Loucy (cell line): ENCODE measurements around the gene OR12D3.

Source experiments
- H2AFZ ChIP-seq: fragments of 200-600 bp; sonication (generic); 2 replicates; pipeline ENCODE4 v1.6.0; 2016; ENCODE audit warnings: antibody characterized with exemption, mild to moderate bottlenecking, low read length, moderate library complexity
- H3F3A ChIP-seq: fragments of 200-600 bp; 2 replicates; pipeline ENCODE4 v1.6.0; 2016; ENCODE audit warnings: antibody characterized with exemption, low read depth, mild to moderate bottlenecking
- H3K27me3 ChIP-seq: fragments of 200-600 bp; sonication (generic); 2 replicates; pipeline ENCODE4 v1.6.1; 2014; ENCODE audit warnings: low read length, mild to moderate bottlenecking; ENCODE audit not compliant: insufficient read depth, poor library complexity, severe bottlenecking
- H3K36me3 ChIP-seq: fragments of 200-600 bp; sonication (generic); 2 replicates; pipeline ENCODE4 v1.6.1; 2016; ENCODE audit warnings: low read length; ENCODE audit not compliant: insufficient read depth
- H3K4me1 ChIP-seq: fragments of 200-600 bp; sonication (generic); 2 replicates; pipeline ENCODE4 v1.5.1; 2014; ENCODE audit warnings: low read length, mild to moderate bottlenecking; ENCODE audit not compliant: insufficient read depth, poor library complexity, severe bottlenecking
- H3K4me2 ChIP-seq: fragments of 200-600 bp; sonication (generic); 2 replicates; pipeline ENCODE4 v1.6.0; 2014; ENCODE audit warnings: antibody characterized with exemption, low read length, low read depth, mild to moderate bottlenecking; ENCODE audit not compliant: poor library complexity, severe bottlenecking
- H3K4me3 ChIP-seq: fragments of 200-600 bp; sonication (generic); 2 replicates; pipeline ENCODE4 v1.5.1; 2014; ENCODE audit warnings: low read length, mild to moderate bottlenecking, mixed read lengths; ENCODE audit not compliant: poor library complexity, severe bottlenecking
- H3K79me2 ChIP-seq: fragments of 200-600 bp; sonication (generic); 2 replicates; pipeline ENCODE4 v1.6.1; 2014; ENCODE audit warnings: low read length; ENCODE audit not compliant: insufficient read depth
- H3K9ac ChIP-seq: fragments of 200-600 bp; sonication (generic); 2 replicates; pipeline ENCODE4 v1.6.0; 2014; ENCODE audit warnings: mild to moderate bottlenecking, low read depth, low read length, moderate library complexity; ENCODE audit not compliant: poor library complexity, severe bottlenecking
- H3K9me2 ChIP-seq: fragments of 200-600 bp; sonication (generic); replicated peaks from 2 replicates; pipeline ENCODE4 v1.6.1; 2016; ENCODE audit warnings: low read depth, low read length, mixed read lengths
- H3K9me3 ChIP-seq: fragments of 200-600 bp; sonication (generic); 2 replicates; pipeline ENCODE4 v1.6.1; 2014; ENCODE audit warnings: mild to moderate bottlenecking, antibody characterized with exemption, low read length, low read depth; ENCODE audit not compliant: insufficient read depth
- H4K20me1 ChIP-seq: fragments of 200-600 bp; sonication (generic); 2 replicates; pipeline ENCODE4 v1.6.0; 2014; ENCODE audit warnings: antibody characterized with exemption, low read length, mild to moderate bottlenecking; ENCODE audit not compliant: insufficient read depth, poor library complexity, severe bottlenecking
- EZH2phosphoT487 ChIP-seq: fragments of 200-600 bp; IDR thresholded peaks from 2 replicates; pipeline ENCODE4 v1.6.1; 2018; ENCODE audit warnings: antibody characterized with exemption, mild to moderate bottlenecking, moderate library complexity, borderline replicate concordance
- TF ChIP-seq, protein P1 (sequence below): fragments of 200-600 bp; sonication (generic); conservative IDR thresholded peaks from 2 replicates; pipeline ENCODE4 v1.5.1; 2014; ENCODE audit warnings: mild to moderate bottlenecking, antibody characterized with exemption, low read length

Gene OR12D3, protein sequence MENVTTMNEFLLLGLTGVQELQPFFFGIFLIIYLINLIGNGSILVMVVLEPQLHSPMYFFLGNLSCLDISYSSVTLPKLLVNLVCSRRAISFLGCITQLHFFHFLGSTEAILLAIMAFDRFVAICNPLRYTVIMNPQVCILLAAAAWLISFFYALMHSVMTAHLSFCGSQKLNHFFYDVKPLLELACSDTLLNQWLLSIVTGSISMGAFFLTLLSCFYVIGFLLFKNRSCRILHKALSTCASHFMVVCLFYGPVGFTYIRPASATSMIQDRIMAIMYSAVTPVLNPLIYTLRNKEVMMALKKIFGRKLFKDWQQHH

DNA sequence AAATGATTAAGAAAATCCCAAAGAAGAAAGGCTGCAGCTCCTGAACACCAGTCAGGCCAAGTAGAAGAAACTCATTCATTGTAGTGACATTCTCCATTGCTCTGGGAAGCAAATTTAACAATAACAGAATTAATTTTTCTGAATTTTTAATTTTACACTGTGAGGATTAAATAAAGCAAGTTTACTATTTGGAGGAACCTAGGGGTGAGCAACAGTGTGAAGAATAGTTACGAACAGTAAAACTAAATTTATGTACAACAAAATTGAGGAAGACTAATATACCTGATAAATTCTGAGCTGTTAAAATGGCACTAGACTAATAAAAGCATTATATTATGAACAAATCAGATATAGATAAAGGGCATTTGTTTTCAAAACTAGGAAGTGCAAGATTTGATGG is at the start of gene OR12D3:
OR12D3 (minus strand) TSS at position 101 of the 400 bp plus-strand sequence; CDS start at position 97, 4 bp downstream.
- no peaks in the 10 kb centered on the region for H3F3A ChIP-seq
- H3K4me2 ChIP-seq = no peak within 1 kb of the TSS
- no peaks in the 10 kb centered on the region for H3K4me1 ChIP-seq
- H3K27me3 ChIP-seq = no peaks in the 10 kb centered on the region
- no peaks in the 10 kb centered on the region for H4K20me1 ChIP-seq
- no peaks in the 10 kb centered on the region for H3K9me2 ChIP-seq
- no peaks in the 10 kb centered on the region for H3K79me2 ChIP-seq
- no peak within 1 kb of the TSS for H3K9ac ChIP-seq
- H3K36me3 ChIP-seq = no peaks in the 10 kb centered on the region
- no peak within 1 kb of the TSS for H3K4me3 ChIP-seq
- TF ChIP-seq, protein P1, sequence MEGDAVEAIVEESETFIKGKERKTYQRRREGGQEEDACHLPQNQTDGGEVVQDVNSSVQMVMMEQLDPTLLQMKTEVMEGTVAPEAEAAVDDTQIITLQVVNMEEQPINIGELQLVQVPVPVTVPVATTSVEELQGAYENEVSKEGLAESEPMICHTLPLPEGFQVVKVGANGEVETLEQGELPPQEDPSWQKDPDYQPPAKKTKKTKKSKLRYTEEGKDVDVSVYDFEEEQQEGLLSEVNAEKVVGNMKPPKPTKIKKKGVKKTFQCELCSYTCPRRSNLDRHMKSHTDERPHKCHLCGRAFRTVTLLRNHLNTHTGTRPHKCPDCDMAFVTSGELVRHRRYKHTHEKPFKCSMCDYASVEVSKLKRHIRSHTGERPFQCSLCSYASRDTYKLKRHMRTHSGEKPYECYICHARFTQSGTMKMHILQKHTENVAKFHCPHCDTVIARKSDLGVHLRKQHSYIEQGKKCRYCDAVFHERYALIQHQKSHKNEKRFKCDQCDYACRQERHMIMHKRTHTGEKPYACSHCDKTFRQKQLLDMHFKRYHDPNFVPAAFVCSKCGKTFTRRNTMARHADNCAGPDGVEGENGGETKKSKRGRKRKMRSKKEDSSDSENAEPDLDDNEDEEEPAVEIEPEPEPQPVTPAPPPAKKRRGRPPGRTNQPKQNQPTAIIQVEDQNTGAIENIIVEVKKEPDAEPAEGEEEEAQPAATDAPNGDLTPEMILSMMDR = no peak
- TF ChIP-seq EZH2phosphoT487 = no peak
- no peaks in the 10 kb centered on the region for H3K9me3 ChIP-seq
- no peak within 1 kb of the TSS for H2AFZ ChIP-seq

DNA sequence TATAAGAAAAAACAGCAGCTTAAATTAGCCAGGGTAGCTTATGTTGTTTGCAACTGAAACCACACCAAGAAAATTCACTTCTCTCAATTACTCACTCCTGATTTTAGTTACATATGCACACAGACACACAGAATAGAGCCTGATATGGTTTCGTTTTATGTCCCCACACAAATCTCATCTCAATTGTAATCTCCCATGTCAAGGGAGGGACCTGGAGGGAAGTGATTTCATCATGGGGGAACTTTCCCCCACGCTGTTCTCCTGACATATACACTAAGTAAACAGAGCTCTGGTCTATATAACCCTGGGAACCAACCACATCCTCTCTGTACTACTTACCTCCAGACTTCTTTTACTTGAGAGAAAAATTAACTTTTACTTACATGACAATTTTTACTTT is 49.5 kb upstream of the OR12D3 start:
- Histone ChIP-seq H2AFZ (no peak overlapping the region), H3K4me2 (no peak overlapping the region), H3K9me2 (no peaks in the 10 kb centered on the region), H3K4me3 (no peak overlapping the region), H3F3A (no peaks in the 10 kb centered on the region), H3K79me2 (no peaks in the 10 kb centered on the region), H3K27me3 (no peaks in the 10 kb centered on the region), H3K4me1 (no peaks in the 10 kb centered on the region), H3K9ac (no peak overlapping the region), H3K9me3 (0 out of 2 replicates have a peak, but pooled peaks cover 4% of the 10 kb centered on the region), H3K36me3 (no peaks in the 10 kb centered on the region), H4K20me1 (no peaks in the 10 kb centered on the region)
- TF ChIP-seq, protein P1 = no peak
- TF ChIP-seq EZH2phosphoT487 = no peak

DNA sequence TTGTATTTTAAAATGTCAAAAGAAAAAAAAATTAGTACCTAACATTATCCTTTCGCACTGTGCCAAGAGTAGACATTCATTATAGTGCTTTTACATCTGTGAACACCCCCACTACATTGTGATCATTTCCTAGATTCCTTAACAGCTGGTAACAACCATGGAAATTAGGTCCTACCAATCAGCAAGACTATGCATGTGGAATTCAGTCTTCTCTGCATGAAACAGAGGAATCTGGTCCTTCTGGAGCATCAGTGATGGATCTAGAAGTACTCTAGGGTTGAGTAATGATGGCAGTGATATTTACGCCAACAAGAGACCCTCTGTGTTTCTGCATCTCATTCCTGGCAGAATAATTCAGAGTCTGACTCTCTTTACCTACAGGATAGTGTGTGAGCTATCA is 49.1 kb upstream of the OR12D3 start:
- H3K4me1 ChIP-seq = no peaks in the 10 kb centered on the region
- 0 out of 2 replicates have a peak, but pooled peaks cover 4% of the 10 kb centered on the region for H3K9me3 ChIP-seq
- H3K4me2 ChIP-seq = no peak overlapping the region
- H2AFZ ChIP-seq = no peak overlapping the region
- H3K9me2 ChIP-seq = no peaks in the 10 kb centered on the region
- no peaks in the 10 kb centered on the region for H3K27me3 ChIP-seq
- H4K20me1 ChIP-seq = no peaks in the 10 kb centered on the region
- no peak for TF ChIP-seq EZH2phosphoT487
- TF ChIP-seq, protein P1 = no peak
- no peak overlapping the region for H3K4me3 ChIP-seq
- no peaks in the 10 kb centered on the region for H3K36me3 ChIP-seq
- H3F3A ChIP-seq = no peaks in the 10 kb centered on the region
- H3K9ac ChIP-seq = no peak overlapping the region
- no peaks in the 10 kb centered on the region for H3K79me2 ChIP-seq
